Stomach (tissue), 4 donors: ENCODE data around the gene MED22.

Source experiments
- CTCF ChIP-seq, 7 experiments: fragments of 450-650 bp in 4 of 7; fragments of 200-600 bp in 3 of 7; sonication (generic) in 3 of 7; IDR thresholded peaks; one replicate each; pipeline ENCODE4 v1.5.1; 2016 to 2019; ENCODE audit warnings: antibody characterized with exemption in 7 of 7, control low read depth in 2 of 7, mild to moderate bottlenecking in 1 of 7
- EP300 ChIP-seq: sonication (generic); formaldehyde crosslinking; IDR thresholded peaks from one replicate; pipeline ENCODE4 v1.6.1; 2017; ENCODE audit warnings: antibody characterized with exemption
- POLR2AphosphoS5 ChIP-seq, 3 donors: sonication (generic); formaldehyde crosslinking; IDR thresholded peaks; one replicate each; pipeline ENCODE4 v1.6.1; 2016; ENCODE audit warnings: antibody characterized with exemption in 3 of 3

GRCh38 chr9:133367221-133367620 lies 19.3 kb upstream of the MED22 start:
- no peak for TF ChIP-seq CTCF (IDR thresholded peaks at IDR 0.05)
- TF ChIP-seq POLR2AphosphoS5 (IDR thresholded peaks at IDR 0.05): no peak
- no peak for TF ChIP-seq EP300
